Duodenal mucosa (tissue), 2 donors: ENCODE measurements around the gene ATG10.
"Not testable (repeated sequence)": the region's sequence is repeated elsewhere in the genome, so short reads cannot be mapped to it uniquely, and the experiment has no call there.

ENCODE experiments used
- H3K27ac ChIP-seq: one replicate; pipeline ENCODE4 v1.7.0; 2013; ENCODE audit warnings: low read depth, low read length
- H3K27me3 ChIP-seq, 2 donors: one replicate each; pipeline ENCODE4 v1.7.0; 2013; ENCODE audit warnings: low read length in 2 of 2, control low read depth in 1 of 2; ENCODE audit not compliant: insufficient read depth in 2 of 2, control insufficient read depth in 1 of 2
- H3K36me3 ChIP-seq, 2 donors: one replicate each; pipeline ENCODE4 v1.7.0; 2013; ENCODE audit warnings: low read length in 2 of 2, control low read depth in 1 of 2; ENCODE audit not compliant: insufficient read depth in 2 of 2, control insufficient read depth in 1 of 2
- H3K4me1 ChIP-seq, 2 donors: one replicate each; pipeline ENCODE4 v1.7.0; 2013; ENCODE audit warnings: low read length in 2 of 2, control low read depth in 1 of 2; ENCODE audit not compliant: insufficient read depth in 2 of 2, control insufficient read depth in 1 of 2
- H3K4me3 ChIP-seq, 2 donors: one replicate each; pipeline ENCODE4 v1.7.0; 2013; ENCODE audit warnings: low read length in 2 of 2, low read depth in 1 of 2
- H3K9ac ChIP-seq, 2 donors: one replicate each; pipeline ENCODE4 v1.7.0; 2013; ENCODE audit warnings: low read length in 2 of 2, low read depth in 1 of 2
- H3K9me3 ChIP-seq, 2 donors: one replicate each; pipeline ENCODE4 v1.7.0; 2013; ENCODE audit warnings: low read length in 2 of 2, control low read depth in 1 of 2; ENCODE audit not compliant: control insufficient read depth in 1 of 2

Gene ATG10

GRCh38 chr5:82045554-82046275, 73.9 kb downstream of the ATG10 start:
- Histone ChIP-seq H3K9ac (no peak overlapping the region), H3K9me3 (peaks cover 5 to 11% of the 10 kb centered on the region in 2 donors), H3K4me1 (no peaks in the 10 kb centered on the region), H3K36me3 (no peaks in the 10 kb centered on the region), H3K4me3 (no peak overlapping the region), H3K27me3 (no peaks in the 10 kb centered on the region), H3K27ac (no peak overlapping the region)

GRCh38 chr5:82046276-82046647, 74.4 kb downstream of the ATG10 start:
- Histone ChIP-seq H3K36me3 (no peaks in the 10 kb centered on the region), H3K4me3 (no peak overlapping the region), H3K27ac (no peak overlapping the region), H3K9me3 (peaks cover 5 to 11% of the 10 kb centered on the region in 2 donors), H3K4me1 (no peaks in the 10 kb centered on the region), H3K9ac (no peak overlapping the region), H3K27me3 (no peaks in the 10 kb centered on the region)

GRCh38 chr5:82050955-82051354, 79.1 kb downstream of the ATG10 start:
- Histone ChIP-seq H3K36me3 (no peaks in the 10 kb centered on the region), H3K27ac (no peak overlapping the region), H3K9me3 (no peaks in the 10 kb centered on the region), H3K4me1 (no peaks in the 10 kb centered on the region), H3K4me3 (no peak overlapping the region), H3K9ac (no peak overlapping the region), H3K27me3 (no peaks in the 10 kb centered on the region)

GRCh38 chr5:82054004-82054710, 82.3 kb downstream of the ATG10 start:
- Histone ChIP-seq H3K9ac (no peak overlapping the region), H3K27ac (no peak overlapping the region), H3K9me3 (no peaks in the 10 kb centered on the region)

GRCh38 chr5:82057051-82057450, 85.2 kb downstream of the ATG10 start:
- Histone ChIP-seq H3K36me3 (no peaks in the 10 kb centered on the region), H3K27ac (no peak overlapping the region), H3K27me3 (no peaks in the 10 kb centered on the region), H3K9ac (no peak overlapping the region), H3K4me3 (no peak overlapping the region), H3K9me3 (no peaks in the 10 kb centered on the region), H3K4me1 (no peaks in the 10 kb centered on the region)

More at GRCh38 chr5:82054004-82054710, 82.3 kb downstream of the ATG10 start:
- H3K27me3 ChIP-seq: no peaks in the 10 kb centered on the region
- H3K36me3 ChIP-seq: no peaks in the 10 kb centered on the region
- H3K4me3 ChIP-seq: no peak overlapping the region
- no peaks in the 10 kb centered on the region for H3K4me1 ChIP-seq

- Histone ChIP-seq H3K9me3 (no peaks in the 10 kb centered on the region), H3K9ac (no peak overlapping the region), H3K27ac (no peak overlapping the region), H3K4me3 (no peak overlapping the region), H3K36me3 (no peaks in the 10 kb centered on the region), H3K4me1 (no peaks in the 10 kb centered on the region), H3K27me3 (no peaks in the 10 kb centered on the region)
Measured at GRCh38 chr5:82058710-82059109, 86.9 kb downstream of the ATG10 start.

- H3K27ac ChIP-seq: no peak overlapping the region
- H3K9me3 ChIP-seq: no peaks in the 10 kb centered on the region
Measured at GRCh38 chr5:82066791-82067190, 95.0 kb downstream of the ATG10 start.

GRCh38 chr5:82068042-82068441, 96.2 kb downstream of the ATG10 start:
- H3K36me3 ChIP-seq, H3K9ac ChIP-seq, H3K9me3 ChIP-seq, H3K4me1 ChIP-seq, H3K27ac ChIP-seq, H3K27me3 ChIP-seq, H3K4me3 ChIP-seq: not testable (repeated sequence)

More at GRCh38 chr5:82066791-82067190, 95.0 kb downstream of the ATG10 start:
- Histone ChIP-seq H3K4me1 (no peaks in the 10 kb centered on the region), H3K36me3 (no peaks in the 10 kb centered on the region), H3K27me3 (no peaks in the 10 kb centered on the region), H3K9ac (no peak overlapping the region), H3K4me3 (no peak overlapping the region)

GRCh38 chr5:82068723-82069122, 96.9 kb downstream of the ATG10 start:
- Histone ChIP-seq H3K4me1 (no peaks in the 10 kb centered on the region), H3K9me3 (no peaks in the 10 kb centered on the region), H3K4me3 (no peak overlapping the region), H3K9ac (no peak overlapping the region), H3K27ac (no peak overlapping the region), H3K27me3 (no peaks in the 10 kb centered on the region), H3K36me3 (no peaks in the 10 kb centered on the region)

- Histone ChIP-seq H3K9ac (no peak overlapping the region), H3K27me3 (no peaks in the 10 kb centered on the region), H3K4me1 (no peaks in the 10 kb centered on the region), H3K9me3 (no peaks in the 10 kb centered on the region), H3K36me3 (no peaks in the 10 kb centered on the region), H3K4me3 (no peak overlapping the region), H3K27ac (no peak overlapping the region)
Measured at GRCh38 chr5:82072138-82072537, 100.3 kb downstream of the ATG10 start.
